SK-N-DZ (cell line): ENCODE data around the gene RNU2-1. TPM values are rescaled to one million over a fixed set of nuclear protein-coding genes. Genes with fewer than 3 reads are reported as not detected.
A peak's percentile ranks its signal among the peaks of the same experiment; 100 is the strongest.
"Not testable (repeated sequence)": the region's sequence is repeated elsewhere in the genome, so short reads cannot be mapped to it uniquely, and the experiment has no call there.

ENCODE experiments used
- DNase-seq: peaks from one replicate; pipeline ENCODE4 v3.0.0-alpha.2; 2015; ENCODE audit warnings: low spot score
- polyA plus RNA-seq, 2 experiments: library from polyadenylated mRNA; depleted of rRNA; stranded (reverse); fragments of >200 nt; gene quantifications; 2 replicates each; pipeline ENCODE4 v1.2.3, GENCODE V29; 2014

RNU2-1 gene
- polyA plus RNA-seq (2014; cell fraction: cytosol; rRNA removed): not detected in 2 replicates
- polyA plus RNA-seq (2014; cell fraction: nucleus; rRNA removed): not detected in 2 replicates

DNA sequence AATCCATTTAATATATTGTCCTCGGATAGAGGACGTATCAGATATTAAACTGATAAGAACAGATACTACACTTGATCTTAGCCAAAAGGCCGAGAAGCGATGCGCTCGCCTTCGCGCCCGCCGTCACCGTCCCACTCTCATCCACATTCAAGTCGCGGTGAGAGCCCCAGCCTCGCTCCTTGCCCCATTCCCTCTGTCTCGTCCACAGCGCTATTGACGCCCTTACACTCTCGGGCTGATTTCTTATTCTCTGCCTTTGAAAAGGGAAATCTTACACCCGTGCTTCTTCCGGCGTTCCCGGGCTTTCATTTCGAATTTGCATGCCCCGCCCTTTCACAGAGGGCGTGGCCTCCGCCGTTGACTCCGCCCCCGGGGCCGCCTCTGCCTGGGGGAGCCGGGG, at the start of gene RNU2-1:
Gene RNU2-1, minus strand, starts transcription at position 101 of the 400 bp plus-strand sequence.
- not testable (repeated sequence) for DNase-seq

DNA sequence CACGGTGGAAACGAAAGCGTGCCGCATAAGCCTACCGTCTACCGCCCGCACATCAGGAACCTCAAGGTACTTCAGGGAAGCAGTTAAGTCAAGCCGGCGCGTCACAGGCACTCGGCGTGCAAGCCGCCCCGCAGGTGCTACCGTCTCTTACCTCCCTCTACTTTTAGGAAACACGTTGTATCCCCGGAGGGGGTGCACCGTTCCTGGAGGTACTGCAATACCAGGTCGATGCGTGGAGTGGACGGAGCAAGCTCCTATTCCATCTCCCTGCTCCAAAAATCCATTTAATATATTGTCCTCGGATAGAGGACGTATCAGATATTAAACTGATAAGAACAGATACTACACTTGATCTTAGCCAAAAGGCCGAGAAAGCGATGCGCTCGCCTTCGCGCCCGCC, 39.1 kb upstream of the RNU2-1 start:
- not testable (repeated sequence) for DNase-seq

GRCh38 chr17:43272483-43272882, 38.7 kb upstream of the RNU2-1 start:
- not testable (repeated sequence) for DNase-seq

DNA sequence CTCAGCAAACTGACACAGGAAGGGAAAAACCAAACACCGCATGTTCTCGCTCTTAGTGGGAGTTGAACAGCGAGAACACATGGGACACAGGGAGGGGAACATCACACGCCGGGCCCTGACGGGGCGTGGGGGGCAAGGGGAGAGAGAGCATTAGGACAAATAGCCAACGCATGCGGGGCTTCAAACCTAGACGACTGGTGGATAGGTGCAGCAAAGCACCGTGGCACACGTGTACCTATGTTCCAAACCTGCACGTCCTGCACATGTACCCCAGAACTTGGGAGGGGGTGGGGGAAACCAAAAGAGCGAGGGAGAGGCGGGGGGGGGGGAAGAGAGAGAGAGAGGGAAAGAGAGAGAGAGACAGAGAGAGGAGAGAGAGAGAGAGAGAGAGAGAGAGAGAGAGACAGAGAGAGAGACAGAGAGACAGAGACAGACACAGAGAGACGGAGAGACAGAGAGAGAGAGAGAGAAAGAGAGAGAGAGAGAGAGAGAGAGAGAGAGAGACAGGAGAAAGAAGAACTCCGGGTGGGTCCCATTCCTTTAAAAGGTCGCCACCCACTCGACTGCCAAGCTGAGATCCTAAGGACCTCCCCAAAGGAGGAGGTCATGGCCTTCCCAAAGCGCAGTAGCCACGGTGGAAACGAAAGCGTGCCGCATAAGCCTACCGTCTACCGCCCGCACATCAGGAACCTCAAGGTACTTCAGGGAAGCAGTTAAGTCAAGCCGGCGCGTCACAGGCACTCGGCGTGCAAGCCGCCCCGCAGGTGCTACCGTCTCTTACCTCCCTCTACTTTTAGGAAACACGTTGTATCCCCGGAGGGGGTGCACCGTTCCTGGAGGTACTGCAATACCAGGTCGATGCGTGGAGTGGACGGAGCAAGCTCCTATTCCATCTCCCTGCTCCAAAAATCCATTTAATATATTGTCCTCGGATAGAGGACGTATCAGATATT, 37.1 kb upstream of the RNU2-1 start:
- not testable (repeated sequence) for DNase-seq

DNA sequence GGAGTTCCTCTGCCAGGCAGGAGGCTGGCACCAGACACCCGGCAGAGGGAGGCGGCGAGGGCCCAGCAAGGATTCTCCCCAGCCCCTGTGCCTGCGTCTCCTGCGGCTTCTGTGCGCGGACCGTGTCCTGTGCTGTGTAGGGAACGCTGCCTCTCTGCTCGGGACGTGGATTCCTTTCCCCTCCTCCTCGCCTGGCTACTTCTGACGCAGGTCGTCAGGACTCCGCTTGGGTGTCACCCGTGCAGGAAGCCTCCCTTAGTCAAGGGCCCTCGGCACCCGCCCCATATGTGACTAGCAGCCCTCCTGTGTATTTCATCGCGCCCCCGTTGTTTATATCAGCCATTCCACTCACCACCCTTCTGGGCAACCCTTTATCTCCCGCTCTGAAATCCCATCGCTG, 12.7 kb upstream of the RNU2-1 start:
- DNase-seq: not testable (repeated sequence)

DNA sequence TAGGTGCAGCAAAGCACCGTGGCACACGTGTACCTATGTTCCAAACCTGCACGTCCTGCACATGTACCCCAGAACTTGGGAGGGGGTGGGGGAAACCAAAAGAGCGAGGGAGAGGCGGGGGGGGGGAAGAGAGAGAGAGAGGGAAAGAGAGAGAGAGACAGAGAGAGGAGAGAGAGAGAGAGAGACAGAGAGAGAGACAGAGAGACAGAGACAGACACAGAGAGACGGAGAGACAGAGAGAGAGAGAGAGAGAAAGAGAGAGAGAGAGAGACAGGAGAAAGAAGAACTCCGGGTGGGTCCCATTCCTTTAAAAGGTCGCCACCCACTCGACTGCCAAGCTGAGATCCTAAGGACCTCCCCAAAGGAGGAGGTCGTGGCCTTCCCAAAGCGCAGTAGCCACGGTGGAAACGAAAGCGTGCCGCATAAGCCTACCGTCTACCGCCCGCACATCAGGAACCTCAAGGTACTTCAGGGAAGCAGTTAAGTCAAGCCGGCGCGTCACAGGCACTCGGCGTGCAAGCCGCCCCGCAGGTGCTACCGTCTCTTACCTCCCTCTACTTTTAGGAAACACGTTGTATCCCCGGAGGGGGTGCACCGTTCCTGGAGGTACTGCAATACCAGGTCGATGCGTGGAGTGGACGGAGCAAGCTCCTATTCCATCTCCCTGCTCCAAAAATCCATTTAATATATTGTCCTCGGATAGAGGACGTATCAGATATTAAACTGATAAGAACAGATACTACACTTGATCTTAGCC, 7.0 kb upstream of the RNU2-1 start:
- not testable (repeated sequence) for DNase-seq

DNA sequence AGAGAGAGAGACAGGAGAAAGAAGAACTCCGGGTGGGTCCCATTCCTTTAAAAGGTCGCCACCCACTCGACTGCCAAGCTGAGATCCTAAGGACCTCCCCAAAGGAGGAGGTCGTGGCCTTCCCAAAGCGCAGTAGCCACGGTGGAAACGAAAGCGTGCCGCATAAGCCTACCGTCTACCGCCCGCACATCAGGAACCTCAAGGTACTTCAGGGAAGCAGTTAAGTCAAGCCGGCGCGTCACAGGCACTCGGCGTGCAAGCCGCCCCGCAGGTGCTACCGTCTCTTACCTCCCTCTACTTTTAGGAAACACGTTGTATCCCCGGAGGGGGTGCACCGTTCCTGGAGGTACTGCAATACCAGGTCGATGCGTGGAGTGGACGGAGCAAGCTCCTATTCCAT, 5.8 kb upstream of the RNU2-1 start:
- not testable (repeated sequence) for DNase-seq

- DNase-seq: not testable (repeated sequence)
Observed at GRCh38 chr17:43233263-43233662, 514 bp downstream of the RNU2-1 start.

DNA sequence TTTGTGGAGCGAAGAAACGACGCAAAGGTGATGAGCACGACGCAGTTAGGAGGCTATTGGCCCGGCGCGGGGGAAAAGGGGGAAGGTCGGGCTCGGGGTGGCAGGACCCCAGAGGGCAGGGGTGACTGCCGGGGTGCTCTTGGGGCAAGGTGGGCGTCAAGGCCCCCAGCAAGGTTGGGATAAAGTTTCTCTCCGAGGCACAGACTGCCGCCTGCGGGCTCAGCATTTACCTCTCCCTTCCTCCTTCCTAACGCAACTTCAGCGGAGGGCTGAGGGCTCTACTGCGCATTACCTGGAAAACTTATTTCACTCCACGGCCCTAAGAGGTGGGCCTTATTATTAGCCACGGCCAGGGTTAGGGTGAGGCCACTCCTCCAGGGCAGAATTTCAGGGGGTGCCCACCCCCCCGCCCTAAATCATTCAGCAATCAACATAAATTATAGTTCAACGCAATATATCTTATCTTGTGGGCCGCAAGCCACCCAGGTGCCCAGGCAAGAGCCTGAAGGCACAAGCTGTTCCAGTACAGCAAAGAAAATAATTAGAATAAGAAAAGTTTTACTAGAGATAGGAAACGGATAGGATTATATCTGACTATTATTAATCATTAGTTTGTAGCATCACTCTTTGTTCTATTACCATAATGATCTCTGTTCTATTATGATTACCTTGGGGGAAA, 1.6 kb downstream of the RNU2-1 start:
- peak; percentile 59 for DNase-seq

- DNase-seq: not testable (repeated sequence)
Observed at GRCh38 chr17:43231205-43232020, 2.4 kb downstream of the RNU2-1 start.

- not testable (repeated sequence) for DNase-seq
Observed at GRCh38 chr17:43228020-43228782, 5.6 kb downstream of the RNU2-1 start, which contains the start of gene CCDC200. Gene CCDC200 (minus strand): TSS chr17:43228623. CDS start chr17:43228554, 69 bp downstream.

GRCh38 chr17:43226393-43226792, 7.4 kb downstream of the RNU2-1 start:
- no peak for DNase-seq

- DNase-seq: no peak
Observed at GRCh38 chr17:43224146-43224705, 9.6 kb downstream of the RNU2-1 start.

GRCh38 chr17:43220511-43221125, 13.2 kb downstream of the RNU2-1 start:
- DNase-seq: no peak

DNA sequence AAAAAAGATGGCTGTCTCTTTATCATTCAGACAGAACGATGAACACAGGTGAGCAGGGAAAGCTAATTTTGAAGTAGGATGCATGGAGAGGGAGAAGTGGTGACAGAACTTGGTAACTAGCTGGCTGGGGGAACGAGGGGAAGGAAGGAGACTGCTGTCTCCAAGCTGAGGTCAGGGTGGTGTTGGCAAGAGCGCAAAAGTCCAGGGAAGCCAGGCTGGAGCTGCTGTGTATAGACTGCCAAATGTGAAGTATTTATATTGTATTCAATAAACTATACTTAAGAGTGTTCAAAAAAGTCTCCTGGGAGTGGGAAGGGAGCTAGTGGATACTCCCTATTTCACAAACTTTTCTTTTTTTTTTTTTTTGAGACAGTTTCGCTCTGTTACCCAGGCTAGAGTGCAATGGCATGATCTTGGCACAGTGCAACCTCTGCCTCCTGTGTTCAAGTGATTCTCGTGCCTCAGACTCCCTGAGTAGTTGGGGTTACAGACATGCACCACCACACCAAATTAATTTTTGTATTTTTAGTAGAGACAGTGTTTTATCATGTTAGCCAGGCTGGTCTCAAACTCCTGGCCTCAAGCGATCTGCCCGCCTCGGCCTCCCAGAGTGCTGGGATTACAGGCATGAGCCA, 13.9 kb downstream of the RNU2-1 start:
- no peak for DNase-seq

- no peak for DNase-seq
Observed at GRCh38 chr17:43219001-43219400, 14.8 kb downstream of the RNU2-1 start.

DNA sequence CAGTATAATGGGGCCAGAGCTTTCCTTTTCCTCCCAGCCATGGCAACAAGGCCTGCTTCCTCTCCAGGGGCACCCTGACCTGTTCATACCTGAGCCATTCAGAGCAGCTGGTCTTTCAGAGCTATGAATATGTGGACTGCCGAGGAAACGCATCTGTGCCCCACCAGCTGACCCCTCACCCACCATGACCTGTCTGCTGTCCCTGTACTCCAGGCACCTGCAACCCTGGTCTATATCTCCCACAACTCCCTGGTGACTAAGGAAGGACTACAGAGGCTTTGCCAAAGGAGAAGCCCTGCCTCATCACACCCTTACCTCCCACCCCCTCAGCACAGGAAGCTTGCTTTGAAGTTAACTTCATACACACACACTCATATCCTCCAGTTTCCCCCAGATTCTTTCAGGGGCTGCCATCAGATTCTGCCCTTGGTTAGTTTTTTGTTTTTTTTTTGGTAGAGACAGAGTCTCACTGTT, 16.1 kb downstream of the RNU2-1 start:
- no peak for DNase-seq
